RWPE2 (cell line): ENCODE measurements around the gene ABCA8.

Experiments
- ATAC-seq: fragments of 200-7000 bp; cut with Tn5 transposase; 3 replicates; pipeline ENCODE4 v1.9.1; 2021; ENCODE audit warnings: low read depth
- DNase-seq: peaks from one replicate; pipeline ENCODE4 v3.0.0-alpha.2; 2020; ENCODE audit warnings: low spot score
- H3K27ac ChIP-seq: fragments of 450-650 bp; 2 replicates; pipeline ENCODE4 v1.5.1; 2017; ENCODE audit warnings: mild to moderate bottlenecking; ENCODE audit not compliant: poor library complexity, severe bottlenecking
- H3K27me3 ChIP-seq: fragments of 250-450 bp; sonication (Bioruptor Pico); 2 replicates; pipeline ENCODE4 v1.5.1; 2021; ENCODE audit warnings: mild to moderate bottlenecking, moderate library complexity; ENCODE audit not compliant: insufficient read depth, poor library complexity, severe bottlenecking
- H3K36me3 ChIP-seq: fragments of 250-450 bp; sonication (Bioruptor Pico); 2 replicates; pipeline ENCODE4 v1.5.1; 2020; ENCODE audit warnings: low read depth, mild to moderate bottlenecking, moderate library complexity
- H3K4me1 ChIP-seq: fragments of 250-450 bp; sonication (Bioruptor Pico); 2 replicates; pipeline ENCODE4 v1.5.1; 2021; ENCODE audit warnings: mild to moderate bottlenecking, moderate library complexity; ENCODE audit not compliant: insufficient read depth, poor library complexity, severe bottlenecking
- H3K4me3 ChIP-seq: fragments of 250-450 bp; sonication (Bioruptor Pico); 2 replicates; pipeline ENCODE4 v1.5.1; 2021; ENCODE audit warnings: mild to moderate bottlenecking, moderate library complexity; ENCODE audit not compliant: severe bottlenecking
- H3K9me3 ChIP-seq: fragments of 250-450 bp; sonication (Bioruptor Pico); 2 replicates; pipeline ENCODE4 v1.5.1; 2021; ENCODE audit warnings: mild to moderate bottlenecking, moderate library complexity; ENCODE audit not compliant: severe bottlenecking
- CTCF ChIP-seq: fragments of 450-650 bp; IDR thresholded peaks from one replicate; pipeline ENCODE4 v1.5.1; 2017; ENCODE audit warnings: mild to moderate bottlenecking, moderate library complexity; ENCODE audit not compliant: poor library complexity, severe bottlenecking

The ABCA8 gene

GRCh38 chr17:68908045-68908444 is 47.1 kb downstream of the ABCA8 start:
- ATAC-seq, result no peak
- H3K4me3 ChIP-seq, result no peak overlapping the region
- no peaks in the 10 kb centered on the region for H3K27me3 ChIP-seq
- no peak for TF ChIP-seq CTCF
- H3K9me3 ChIP-seq, result no peaks in the 10 kb centered on the region
- peaks cover 26% of the 10 kb centered on the region for H3K4me1 ChIP-seq
- no peaks in the 10 kb centered on the region for H3K36me3 ChIP-seq
- H3K27ac ChIP-seq, result peak overlapping the region; percentile 91
- no peak for DNase-seq

DNA sequence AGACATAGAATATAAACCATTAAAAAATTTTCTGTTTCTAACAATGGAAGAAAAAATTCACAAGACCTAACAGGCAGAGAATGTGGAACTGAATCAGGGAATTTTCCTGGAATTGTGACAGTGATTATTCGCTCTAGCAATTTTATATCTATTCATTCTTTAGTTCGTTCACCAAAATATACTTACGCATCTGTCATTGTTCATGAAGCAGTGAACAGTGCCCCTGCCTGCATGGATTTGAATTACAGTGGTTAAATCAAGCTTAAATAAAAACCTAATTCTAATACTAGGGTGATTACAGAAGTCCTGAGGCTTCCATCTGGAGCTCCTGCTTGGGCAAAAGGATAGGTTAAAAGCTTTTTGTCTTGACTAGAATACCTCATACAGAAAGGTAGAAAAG is 48.6 kb downstream of the ABCA8 start:
- Histone ChIP-seq H3K4me3 (no peak overlapping the region), H3K9me3 (no peaks in the 10 kb centered on the region), H3K4me1 (peaks cover 26% of the 10 kb centered on the region), H3K36me3 (no peaks in the 10 kb centered on the region), H3K27me3 (no peaks in the 10 kb centered on the region), H3K27ac (no peak overlapping the region)
- TF ChIP-seq CTCF, result peak; percentile 55
- DNase-seq (no peak), ATAC-seq (no peak)

GRCh38 chr17:68903286-68903685 is 51.9 kb downstream of the ABCA8 start:
- no peak overlapping the region for H3K27ac ChIP-seq
- TF ChIP-seq CTCF, result no peak
- no peaks in the 10 kb centered on the region for H3K27me3 ChIP-seq
- no peaks in the 10 kb centered on the region for H3K9me3 ChIP-seq
- H3K36me3 ChIP-seq, result no peaks in the 10 kb centered on the region
- no peak overlapping the region for H3K4me3 ChIP-seq
- no peak for ATAC-seq
- no peak for DNase-seq
- peaks cover 6% of the 10 kb centered on the region for H3K4me1 ChIP-seq

DNA sequence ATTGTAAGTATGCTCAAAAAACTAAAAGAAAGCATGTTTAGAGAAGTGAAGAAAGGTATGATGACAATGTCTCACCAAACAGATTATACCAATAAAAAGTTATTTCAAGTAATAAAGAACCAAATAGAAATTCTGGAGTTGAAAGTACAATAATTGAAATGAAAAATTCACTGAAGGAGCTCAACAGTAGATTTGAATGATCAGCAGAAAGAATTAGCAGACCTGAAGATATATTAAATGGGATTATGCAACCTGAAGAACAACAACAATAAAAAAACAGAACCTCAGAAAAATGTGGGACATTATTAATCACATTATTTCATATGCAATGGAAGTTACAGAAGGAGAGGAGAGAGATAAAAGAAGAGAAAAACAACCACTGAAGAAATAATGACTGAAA is 57.6 kb downstream of the ABCA8 start:
- Histone ChIP-seq H3K4me1 (no peaks in the 10 kb centered on the region), H3K36me3 (no peaks in the 10 kb centered on the region; the same call in 1 of the 2 replicates), H3K27ac (no peak overlapping the region), H3K4me3 (no peak overlapping the region), H3K27me3 (no peaks in the 10 kb centered on the region), H3K9me3 (peaks cover 3% of the 10 kb centered on the region)
- ATAC-seq (no peak), DNase-seq (no peak)
- TF ChIP-seq CTCF, result no peak

GRCh38 chr17:68892658-68893057 is 62.5 kb downstream of the ABCA8 start:
- no peaks in the 10 kb centered on the region for H3K27me3 ChIP-seq
- no peak overlapping the region for H3K4me3 ChIP-seq
- no peak overlapping the region for H3K27ac ChIP-seq
- no peak for TF ChIP-seq CTCF
- DNase-seq, result no peak
- peaks cover under 1% of the 10 kb centered on the region for H3K9me3 ChIP-seq
- H3K36me3 ChIP-seq, result no peaks in the 10 kb centered on the region; the same call in 1 of the 2 replicates
- ATAC-seq, result no peak
- no peaks in the 10 kb centered on the region for H3K4me1 ChIP-seq
